Measurements from ENCODE around the gene C4orf50. TPM values are rescaled to one million over a fixed set of nuclear protein-coding genes. Genes with fewer than 3 reads are reported as not detected.

Gene C4orf50
- total RNA-seq, 2 donors from 2014 or later: 0.13 TPM; not detected in 1

GRCh38 chr4:5973486-5974220, 44.6 kb downstream of the C4orf50 start:
- H3K27me3 ChIP-seq: no peaks in the 10 kb centered on the region
- no peaks in the 10 kb centered on the region for H3K9me3 ChIP-seq
- no peak overlapping the region for H3K9ac ChIP-seq (ENCODE audit: low read depth in 2 of 2, low read length in 2 of 2)
- H3K27ac ChIP-seq: no peak overlapping the region
- H3K4me3 ChIP-seq: no peak overlapping the region
- no peak for DNase-seq
- intact Hi-C loops (cut with DNase I): no loop called here
- no peak for TF ChIP-seq CTCF (IDR thresholded peaks at IDR 0.05)
- H3K4me1 ChIP-seq: no peaks in the 10 kb centered on the region
- H3K36me3 ChIP-seq: no peaks in the 10 kb centered on the region

GRCh38 chr4:5973033-5973432, 45.2 kb downstream of the C4orf50 start:
- no peak for TF ChIP-seq CTCF (IDR thresholded peaks at IDR 0.05)
- intact Hi-C loops (cut with DNase I): no loop called here
- Histone ChIP-seq H3K4me1 (no peaks in the 10 kb centered on the region), H3K9ac (ENCODE audit: low read depth in 2 of 2, low read length in 2 of 2) (no peak overlapping the region), H3K27me3 (no peaks in the 10 kb centered on the region), H3K9me3 (no peaks in the 10 kb centered on the region), H3K4me3 (no peak overlapping the region), H3K36me3 (no peaks in the 10 kb centered on the region), H3K27ac (no peak overlapping the region)
- no peak for DNase-seq

GRCh38 chr4:5972571-5972970, 45.7 kb downstream of the C4orf50 start:
- Histone ChIP-seq H3K36me3 (no peaks in the 10 kb centered on the region), H3K4me3 (no peak overlapping the region), H3K4me1 (no peaks in the 10 kb centered on the region), H3K9me3 (no peaks in the 10 kb centered on the region), H3K27me3 (no peaks in the 10 kb centered on the region), H3K27ac (no peak overlapping the region), H3K9ac (ENCODE audit: low read depth in 2 of 2, low read length in 2 of 2) (no peak overlapping the region)
- no peak for TF ChIP-seq CTCF (IDR thresholded peaks at IDR 0.05)
- intact Hi-C loops (cut with DNase I): no loop called here
- no peak for DNase-seq

GRCh38 chr4:5971078-5971450, 47.2 kb downstream of the C4orf50 start:
- no peaks in the 10 kb centered on the region for H3K27me3 ChIP-seq
- DNase-seq: no peak
- intact Hi-C loops (cut with DNase I): no loop called here

GRCh38 chr4:5970381-5971077, 47.7 kb downstream of the C4orf50 start:
- Histone ChIP-seq H3K4me1 (no peaks in the 10 kb centered on the region), H3K9ac (ENCODE audit: low read depth in 2 of 2, low read length in 2 of 2) (no peak overlapping the region), H3K4me3 (no peak overlapping the region), H3K27ac (no peak overlapping the region), H3K27me3 (no peaks in the 10 kb centered on the region), H3K9me3 (no peaks in the 10 kb centered on the region), H3K36me3 (no peaks in the 10 kb centered on the region)
- no peak for DNase-seq
- TF ChIP-seq CTCF (IDR thresholded peaks at IDR 0.05): no peak
- intact Hi-C loops (cut with DNase I): no loop called here

More at GRCh38 chr4:5971078-5971450, 47.2 kb downstream of the C4orf50 start:
- no peak overlapping the region for H3K4me3 ChIP-seq
- no peaks in the 10 kb centered on the region for H3K4me1 ChIP-seq
- H3K9me3 ChIP-seq: no peaks in the 10 kb centered on the region
- H3K27ac ChIP-seq: no peak overlapping the region
- TF ChIP-seq CTCF (IDR thresholded peaks at IDR 0.05): no peak
- H3K36me3 ChIP-seq: no peaks in the 10 kb centered on the region
- no peak overlapping the region for H3K9ac ChIP-seq (ENCODE audit: low read depth in 2 of 2, low read length in 2 of 2)

Data from colonic mucosa (tissue), 4 donors.